ENCODE measurements around the gene ADGRL3.

- TF ChIP-seq CTCF (IDR thresholded peaks at IDR 0.05) (no peak), POLR2A (IDR thresholded peaks at IDR 0.05) (no peak), EP300 (IDR thresholded peaks at IDR 0.05; ENCODE audit: low read depth) (no peak), POLR2AphosphoS5 (IDR thresholded peaks at IDR 0.05) (no peak)
These were observed 206.6 kb downstream of the ADGRL3 start for GRCh38 chr4:61406677-61407076.

Measured in transverse colon (tissue), 4 donors.